CD4-positive, alpha-beta T cell treated with Interleukin-4 for 1 hour (primary cell): Measurements from ENCODE around the gene VPS52.
"Not testable (repeated sequence)": the region's sequence is repeated elsewhere in the genome, so short reads cannot be mapped to it uniquely, and the experiment has no call there.

Experiments
- DNase-seq, 2 donors: peaks; one replicate each; pipeline ENCODE4 v3.0.0-alpha.2; 2020 to 2022

VPS52 gene

DNA sequence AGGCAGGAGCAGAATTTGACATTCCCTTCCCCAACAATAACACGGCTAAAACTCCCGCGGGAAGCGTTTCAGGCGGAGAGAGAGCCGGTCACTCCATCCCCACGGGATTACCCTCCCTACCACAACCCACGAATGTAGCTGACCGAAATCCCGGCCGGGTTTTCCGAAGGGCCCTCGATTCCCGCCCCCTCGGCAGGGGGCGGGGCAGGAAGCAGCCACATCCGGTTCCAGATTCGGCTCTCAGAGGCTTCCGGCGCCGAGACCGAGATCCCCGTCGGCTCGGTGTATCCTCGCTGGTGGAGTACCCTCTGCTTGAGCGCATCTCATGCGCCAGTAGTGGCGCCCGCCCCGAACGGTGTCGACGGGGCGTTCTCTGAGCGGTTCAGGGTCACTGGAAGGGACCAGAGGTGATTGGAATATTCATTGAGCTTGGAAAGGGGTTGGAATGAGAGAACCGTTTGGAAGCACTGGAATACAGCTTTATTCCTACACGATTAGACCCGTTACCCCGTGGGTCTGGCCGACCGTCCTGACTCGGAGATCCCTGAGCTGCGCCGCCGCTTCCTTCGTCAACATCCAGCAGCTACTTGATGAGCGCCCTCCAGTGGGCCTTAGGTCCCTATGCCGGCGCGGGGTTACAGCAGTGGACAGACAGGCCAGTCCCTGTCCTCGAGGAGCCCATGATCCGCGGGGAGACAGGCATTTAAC, 27.7 kb upstream of the VPS52 start:
- peak; percentile 93 to 94 for DNase-seq

DNA sequence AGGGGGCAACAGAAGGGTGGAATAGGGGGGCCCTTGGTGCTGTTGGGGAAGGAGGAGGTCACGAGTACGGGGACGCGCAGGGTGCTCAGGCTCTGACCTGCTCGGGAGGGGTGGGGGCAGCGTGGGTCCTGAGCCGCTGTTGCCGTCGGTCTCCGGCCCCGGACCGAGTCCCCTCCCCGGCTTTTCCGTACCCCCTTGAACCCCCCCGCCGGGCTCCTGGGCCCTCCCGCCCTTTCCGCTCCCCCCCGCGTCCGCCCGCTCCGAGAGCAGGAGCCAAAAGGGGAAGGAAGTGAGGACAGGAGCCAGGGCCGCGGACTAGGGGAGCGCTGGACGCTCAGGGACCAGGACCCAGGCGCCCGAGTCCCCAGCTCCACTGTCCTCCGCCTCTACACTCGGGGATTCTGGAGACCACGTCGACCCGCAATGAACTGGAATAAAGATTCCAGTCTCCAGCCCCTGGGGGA, 27.1 kb upstream of the VPS52 start, which contains the start of gene RGL2:
Gene RGL2, minus strand, starts transcription at position 170 of the 464 bp plus-strand sequence. CDS start 332 bp downstream, outside the sequence.
- DNase-seq = peak; percentile 73 to 75

DNA sequence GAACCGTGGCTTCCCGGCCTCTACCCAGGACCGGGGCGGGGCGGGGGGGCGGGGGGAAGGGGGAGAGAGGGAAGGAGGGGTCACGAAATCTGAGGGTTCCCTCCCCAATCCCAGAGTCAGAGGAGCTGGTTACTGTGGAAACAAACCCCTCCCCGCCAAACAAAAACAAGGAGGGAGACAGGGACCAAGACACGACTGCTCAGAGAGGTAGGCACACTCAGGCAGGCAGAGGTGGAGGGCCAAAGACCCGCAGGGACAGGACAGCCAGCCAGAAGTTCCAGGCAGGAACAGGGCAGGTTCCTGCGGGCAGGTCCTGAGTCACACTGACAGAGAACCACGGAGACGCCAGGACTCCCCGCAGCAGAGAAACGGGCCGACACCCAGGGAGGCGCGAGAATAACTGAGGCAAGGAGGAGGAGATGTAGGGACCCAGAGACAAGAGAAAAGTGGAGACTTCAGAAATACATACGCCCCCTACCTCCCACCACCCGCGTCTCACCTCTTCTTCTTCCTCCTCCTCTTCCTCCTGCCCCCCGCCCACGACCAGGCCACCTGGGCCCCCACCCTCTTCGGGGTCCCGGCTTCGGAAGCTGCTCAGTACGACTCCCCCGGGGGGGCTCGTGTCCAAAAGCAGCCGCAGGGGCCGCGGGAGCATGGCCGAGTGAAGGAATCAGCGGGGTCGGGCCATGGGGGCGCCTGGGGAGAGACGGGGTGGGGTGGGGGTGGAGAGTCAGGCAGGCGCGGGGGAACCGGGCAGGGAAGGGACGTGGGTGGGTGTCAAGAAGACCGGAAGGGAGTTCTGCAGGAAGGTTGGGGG, 26.5 kb upstream of the VPS52 start:
- peak; percentile 88 to 90 for DNase-seq

DNA sequence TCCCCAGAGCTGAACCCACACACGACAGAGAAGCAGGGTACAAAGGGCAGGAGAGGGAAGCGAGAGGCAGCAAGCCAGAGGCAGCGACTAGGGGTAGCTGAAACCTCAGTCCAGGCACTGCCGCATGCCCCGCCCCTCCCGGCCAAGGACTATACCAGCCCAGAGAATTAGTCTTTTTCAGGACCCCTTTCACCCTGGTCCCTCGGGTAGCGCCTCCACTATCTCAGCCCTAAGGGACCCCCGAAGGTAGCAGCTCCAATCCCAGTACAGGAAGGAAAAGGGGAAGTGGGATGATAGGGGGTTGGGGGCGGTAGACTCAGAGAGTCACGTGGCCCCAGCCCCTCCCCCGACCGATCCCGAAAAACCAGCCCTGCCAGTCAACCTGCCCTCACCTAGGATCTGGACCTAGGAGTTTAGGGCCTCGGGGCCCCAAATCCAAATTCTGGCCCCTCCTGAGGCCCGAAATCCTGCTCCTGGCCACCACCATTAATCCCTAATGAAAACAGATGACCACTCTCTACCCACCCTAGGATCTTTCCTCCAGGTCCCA, 25.8 kb upstream of the VPS52 start:
- DNase-seq = no peak

DNA sequence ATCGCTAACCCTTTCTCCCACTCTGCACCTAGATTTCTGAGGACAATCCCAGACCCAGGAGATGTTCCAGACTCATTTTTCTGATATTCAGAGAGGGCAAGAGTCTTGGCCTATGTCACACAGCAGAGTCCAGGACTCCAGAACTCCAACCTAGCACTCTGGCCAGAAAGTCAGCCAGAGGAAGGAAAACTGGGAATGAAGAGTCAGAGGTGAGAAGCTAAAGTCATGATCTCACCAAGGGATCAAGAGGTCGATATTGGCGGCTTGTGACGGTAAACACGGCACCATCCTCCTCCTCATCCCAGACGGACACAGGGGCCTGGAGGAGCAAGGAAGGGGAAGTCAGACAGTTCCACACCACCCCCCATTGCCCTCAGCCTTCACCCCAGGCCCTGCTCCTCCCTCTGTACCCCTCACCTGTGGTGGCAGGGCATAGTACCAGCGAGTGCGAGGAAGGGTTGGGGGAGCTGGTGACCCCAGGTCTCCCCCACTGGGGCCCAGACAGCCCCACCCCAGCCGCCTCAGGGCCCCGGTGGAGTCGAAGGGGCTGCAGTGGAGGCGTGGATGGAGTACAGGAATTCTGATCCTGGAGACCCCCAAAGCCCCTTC, 25.2 kb upstream of the VPS52 start:
- no peak for DNase-seq

DNA sequence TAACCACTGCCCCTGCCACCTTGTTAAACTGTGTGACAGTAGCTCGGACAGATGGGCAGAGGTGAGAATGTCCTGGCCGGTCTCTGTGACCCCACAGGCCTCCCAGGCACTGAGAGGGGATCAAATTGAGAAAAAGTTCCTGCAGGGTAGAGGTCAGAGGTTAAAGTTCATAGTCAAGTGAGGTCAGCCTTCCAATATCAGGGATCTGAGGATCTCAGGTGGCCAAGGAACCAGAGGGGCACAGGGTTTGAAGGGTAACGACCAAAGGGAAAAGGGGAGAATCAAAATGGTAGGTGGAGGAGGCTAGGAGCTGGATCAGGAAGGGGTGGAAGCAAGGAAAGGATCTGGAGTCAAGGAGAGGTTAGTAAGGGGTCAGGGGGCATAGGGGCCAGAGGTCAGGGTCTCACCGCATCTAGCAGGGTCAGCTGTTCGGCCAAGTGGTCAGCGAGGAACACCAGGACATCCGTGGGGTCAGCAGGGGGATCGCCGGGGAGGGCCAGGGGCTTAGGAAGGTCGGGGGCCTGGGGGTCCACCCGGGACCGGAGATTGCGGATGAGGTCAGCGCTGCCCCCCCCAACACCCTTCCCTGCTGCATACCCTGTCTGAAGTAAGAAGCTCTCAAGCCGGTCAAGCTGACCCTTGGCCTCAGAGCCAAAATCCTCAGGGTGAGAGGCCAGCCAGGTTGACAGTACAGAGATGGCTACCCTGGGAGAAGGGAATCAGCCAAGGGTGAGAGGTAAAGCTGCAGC, 24.1 kb upstream of the VPS52 start:
- no peak for DNase-seq

DNA sequence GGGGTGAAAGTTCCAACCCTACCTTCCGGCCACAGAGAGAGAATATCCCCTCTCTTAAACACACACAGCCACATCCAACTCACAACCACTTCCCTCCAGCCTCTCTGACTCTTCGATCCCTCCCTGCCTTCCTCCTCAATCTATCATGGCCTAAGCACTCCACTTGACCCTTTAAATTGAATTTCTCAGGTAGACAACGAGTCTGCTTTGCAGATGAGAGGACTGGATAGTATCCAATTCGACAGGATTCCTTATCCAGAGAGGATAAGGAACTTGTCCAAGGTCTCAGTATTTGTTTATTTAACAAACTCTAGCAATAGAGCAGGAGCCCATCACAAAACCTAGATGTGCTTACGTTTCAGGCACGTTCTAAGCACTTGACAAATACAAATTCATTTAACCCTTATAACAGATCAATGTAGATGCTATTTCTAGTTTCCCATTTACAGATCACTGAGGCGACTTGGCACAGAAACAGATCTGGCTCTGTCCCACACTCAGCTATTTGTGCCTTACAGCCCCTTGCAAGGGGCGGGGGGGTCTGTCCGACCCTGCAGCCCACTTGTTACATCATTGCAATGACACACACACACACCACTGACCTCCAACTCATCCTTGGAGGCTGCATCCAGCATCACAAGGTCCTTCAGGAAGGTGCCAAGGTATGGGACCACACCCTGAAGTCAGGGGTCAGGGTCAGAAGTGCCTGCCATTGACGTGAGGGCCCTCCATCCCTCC, 22.6 kb upstream of the VPS52 start:
- no peak for DNase-seq

DNA sequence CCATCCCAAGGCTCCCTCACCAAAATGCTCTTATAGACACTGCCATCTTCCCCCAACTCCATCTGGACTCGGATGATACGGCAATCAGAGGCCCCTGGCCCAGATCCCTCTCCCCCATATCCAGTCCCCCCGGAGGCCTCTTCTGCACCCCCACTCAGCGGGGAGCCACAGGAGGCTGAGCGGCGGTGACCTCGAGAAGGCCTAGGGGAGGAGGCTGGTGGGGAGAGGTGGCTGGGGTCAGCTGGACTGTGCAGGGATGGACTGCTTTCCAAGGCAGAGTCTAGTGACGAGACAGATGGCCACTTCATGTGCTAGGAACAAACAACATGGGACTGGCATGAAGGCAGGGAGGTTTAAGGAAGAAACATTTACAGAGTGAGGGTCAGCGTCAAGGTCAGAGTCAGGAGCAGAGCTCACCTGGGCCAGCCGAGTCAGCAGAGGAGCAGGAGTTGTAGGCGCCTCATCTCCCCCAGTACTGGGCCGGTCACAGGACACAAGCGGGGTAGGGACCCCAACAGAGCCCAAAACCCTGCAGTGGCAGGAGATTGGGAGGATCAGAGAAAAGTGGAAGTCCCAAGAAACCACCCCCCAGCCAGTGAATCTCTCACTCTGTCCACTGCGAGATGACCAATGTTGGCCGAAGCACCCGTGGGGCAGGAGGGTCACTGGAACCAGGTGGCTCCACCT, 21.5 kb upstream of the VPS52 start:
- no peak for DNase-seq

DNA sequence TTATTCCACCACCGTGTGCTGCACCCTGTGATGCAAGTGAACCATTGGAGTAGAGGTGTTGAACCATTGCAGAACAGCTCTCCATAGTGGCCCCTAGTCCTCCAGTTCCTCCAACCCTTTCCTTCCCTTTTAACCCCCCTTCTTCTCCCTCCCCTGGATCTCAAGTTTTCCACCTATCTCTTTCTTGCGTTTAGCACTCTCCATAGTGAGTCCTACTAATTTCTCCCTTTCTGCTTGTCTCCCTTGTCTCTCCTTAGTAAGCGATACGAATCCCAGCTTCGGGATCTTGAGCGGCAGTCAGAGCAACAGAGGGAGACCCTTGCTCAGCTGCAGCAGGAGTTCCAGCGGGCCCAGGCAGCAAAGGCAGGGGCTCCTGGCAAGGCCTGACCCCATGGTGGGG, 18.8 kb upstream of the VPS52 start:
- no peak for DNase-seq

DNA sequence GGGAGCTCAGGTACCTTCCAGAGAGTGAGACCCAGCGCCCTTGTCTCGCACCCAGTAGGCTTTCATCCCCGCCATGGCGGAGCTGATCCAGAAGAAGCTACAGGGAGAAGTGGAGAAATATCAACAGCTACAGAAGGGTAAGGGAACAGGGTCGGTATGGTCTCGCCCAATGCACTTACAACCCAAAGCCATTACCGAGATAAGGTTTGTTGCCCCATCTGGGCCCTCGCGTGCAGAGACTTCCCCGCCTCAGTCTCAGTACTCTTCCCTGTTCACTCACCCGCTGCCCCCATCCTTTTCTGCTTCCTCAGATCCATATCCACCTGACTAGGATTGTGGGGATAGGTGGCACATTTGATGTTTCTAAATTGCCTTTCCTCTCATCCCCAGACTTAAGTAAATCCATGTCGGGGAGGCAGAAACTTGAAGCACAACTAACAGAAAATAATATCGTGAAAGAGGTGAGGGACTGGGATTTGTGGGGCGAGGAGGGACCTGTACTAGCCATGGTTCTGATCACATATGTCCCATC, 18.2 kb upstream of the VPS52 start:
- DNase-seq = no peak

DNA sequence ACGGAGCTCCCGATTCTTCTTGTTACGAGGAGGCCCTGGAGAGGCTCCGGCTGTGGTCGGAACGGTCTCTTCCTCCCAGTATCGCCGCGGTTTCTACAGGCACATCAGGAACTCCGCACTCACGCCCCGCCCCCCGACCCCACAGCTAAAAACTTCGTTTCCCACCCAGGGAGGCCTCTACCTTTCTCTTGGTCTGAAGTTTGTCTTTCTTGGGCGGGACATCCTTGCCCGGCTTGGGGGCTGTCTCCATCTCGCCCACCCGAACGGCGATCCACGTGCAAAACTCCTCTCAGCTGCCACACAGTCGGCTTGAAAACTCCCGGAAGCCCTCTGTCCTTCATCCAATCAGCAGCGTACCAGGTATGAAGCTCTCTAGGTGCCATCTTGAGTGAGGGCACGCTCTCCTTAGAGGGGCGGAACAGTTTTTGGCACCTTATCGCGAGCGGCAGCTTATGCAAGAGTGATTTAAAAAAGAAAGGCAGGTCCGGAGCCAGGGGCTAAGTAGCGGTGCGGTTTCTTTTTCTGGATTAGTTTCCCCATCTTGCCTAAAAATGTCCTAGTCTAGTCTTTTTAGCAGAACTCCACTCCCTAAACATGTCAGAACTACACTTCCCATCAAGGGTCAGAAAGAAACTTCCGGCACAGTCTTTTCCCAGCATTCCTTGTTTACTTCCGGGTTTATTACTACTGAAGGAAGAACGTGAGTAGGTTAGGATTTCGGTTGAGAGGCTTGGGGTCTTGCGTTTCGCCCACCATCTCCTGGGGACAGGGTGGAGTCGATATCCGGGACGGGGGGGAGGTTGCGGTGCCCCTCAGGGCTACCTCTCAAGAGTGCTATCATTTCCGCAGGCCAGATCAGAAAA, 17.5 kb upstream of the VPS52 start, which contains the start of the genes PFDN6 and WDR46:
Gene PFDN6, plus strand, starts transcription at position 681 of the 863 bp plus-strand sequence. CDS start 256 bp downstream, outside the sequence.
Gene WDR46, minus strand, starts transcription at position 319 of the 863 bp plus-strand sequence. Its CDS starts 69 bp downstream, at position 250.
- DNase-seq = peak; percentile 87 to 90

DNA sequence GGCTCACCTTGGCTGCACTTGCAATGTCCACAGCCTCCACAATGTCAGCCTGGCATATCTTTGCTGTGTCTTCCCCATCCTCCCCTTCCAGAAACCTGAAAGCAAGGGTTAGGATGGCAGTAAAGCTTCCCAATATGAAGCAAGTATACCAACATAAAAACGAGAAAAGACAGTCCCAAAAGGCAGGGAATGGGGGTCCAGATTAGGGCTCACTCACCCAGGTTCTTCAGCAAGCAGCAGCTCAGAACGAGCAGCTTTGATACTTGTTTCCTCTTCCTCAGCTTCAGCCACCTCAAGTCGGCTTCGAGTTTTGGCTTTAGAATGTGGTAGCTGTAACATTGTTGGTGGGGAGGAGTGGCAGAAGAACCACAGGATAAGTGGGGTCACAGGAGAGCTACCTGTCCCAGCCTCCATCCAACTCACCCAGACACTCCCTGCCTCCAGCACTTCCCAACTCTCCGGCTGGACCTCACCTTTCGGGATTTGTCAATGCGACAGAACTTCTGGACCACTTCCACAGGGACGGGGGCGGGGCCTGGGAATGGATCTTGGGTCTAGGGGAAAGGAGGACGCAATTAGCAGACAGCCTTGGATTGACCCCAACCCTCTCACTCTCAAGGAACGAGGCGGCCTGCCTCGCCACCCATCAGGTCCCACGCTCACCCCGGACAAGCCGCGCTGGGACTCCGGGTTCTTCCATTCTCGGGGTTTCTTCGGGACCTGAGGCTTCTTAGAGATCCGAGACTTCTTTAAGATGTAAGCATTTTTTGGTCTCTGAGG, 16.7 kb upstream of the VPS52 start:
- no peak for DNase-seq

DNA sequence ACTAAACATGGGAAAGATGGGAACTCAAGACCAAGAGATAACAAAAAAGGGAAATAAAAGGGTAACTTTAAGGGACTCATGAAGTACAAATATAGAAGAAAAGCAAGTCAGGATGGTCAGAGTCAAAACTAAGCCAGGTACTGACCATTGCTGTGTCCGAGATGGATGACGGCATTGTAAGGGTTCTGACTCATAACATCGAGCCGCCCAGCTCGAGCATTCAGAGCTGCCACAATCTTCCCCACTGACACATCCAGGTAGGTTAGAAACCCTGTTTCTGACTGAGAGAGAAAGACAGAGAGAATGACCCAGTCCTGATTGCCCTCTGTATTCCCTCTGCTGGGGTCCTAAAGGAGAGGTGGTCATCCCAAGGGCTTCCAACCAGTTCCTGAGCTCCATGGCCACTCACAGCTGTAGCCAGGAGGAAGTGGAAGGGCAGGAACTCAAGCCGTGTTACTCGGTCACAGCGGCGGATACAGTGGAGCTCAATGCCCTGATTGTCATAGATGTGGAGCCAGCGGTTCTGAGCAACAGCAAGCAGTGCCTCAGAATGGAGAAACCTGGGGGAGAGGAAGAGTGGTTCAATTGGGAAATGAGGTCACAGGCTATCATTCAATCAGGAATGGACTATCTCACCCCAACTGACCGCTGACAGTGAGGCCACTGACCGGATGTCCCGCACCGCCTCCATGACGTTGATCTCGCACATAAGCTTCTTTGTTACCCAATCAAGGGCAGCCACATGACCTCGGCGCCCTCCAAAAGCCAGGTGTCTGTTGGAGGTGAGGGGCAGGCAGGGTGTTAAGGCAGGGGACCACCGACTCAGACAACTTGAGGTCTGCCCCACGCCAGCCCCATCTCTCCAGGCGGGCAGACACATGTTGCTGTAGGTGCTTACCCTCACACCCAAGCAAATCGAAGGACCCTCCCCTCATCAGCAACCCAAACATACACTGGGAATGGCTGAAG, 15.6 kb upstream of the VPS52 start:
- no peak for DNase-seq

DNA sequence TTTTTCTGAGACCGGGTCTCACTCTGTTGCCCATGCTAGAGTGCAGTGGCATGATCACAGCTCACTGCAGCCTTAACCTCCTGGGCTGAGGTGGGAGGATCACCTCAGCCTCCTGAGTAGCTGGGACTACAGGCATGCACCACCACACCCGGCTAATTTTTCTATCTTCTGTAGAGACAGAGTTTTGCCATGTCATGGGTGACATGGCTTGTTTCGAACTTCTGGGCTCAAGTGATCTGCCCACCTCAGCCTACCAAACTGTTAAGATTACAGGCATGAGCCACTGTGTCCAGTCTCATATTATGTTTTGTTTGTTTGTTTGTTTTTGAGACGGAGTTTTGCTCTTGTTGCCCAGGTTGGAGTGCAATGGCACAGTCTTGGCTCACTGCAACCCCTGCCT, 13.5 kb upstream of the VPS52 start:
- not testable (repeated sequence) for DNase-seq

DNA sequence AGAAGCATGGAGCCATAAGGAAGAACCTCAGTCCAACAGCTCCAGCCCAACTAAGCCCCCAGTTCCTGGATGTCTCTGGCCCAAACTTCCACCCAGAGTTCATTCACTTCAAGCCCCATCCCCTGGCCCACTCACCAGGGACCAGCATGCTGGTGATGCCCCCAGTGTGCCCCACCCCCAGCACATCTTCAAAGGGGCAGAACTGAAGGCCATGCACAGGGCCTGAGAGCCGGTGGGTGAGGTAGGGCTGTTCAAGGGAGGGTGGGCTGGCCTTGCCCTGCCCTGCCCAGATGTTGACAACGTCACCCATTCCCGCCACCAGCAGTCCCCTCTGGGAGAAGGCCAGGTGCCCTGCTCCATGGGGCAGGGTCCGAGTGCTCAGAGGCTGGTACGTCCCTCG, 8.9 kb upstream of the VPS52 start:
- DNase-seq = no peak

DNA sequence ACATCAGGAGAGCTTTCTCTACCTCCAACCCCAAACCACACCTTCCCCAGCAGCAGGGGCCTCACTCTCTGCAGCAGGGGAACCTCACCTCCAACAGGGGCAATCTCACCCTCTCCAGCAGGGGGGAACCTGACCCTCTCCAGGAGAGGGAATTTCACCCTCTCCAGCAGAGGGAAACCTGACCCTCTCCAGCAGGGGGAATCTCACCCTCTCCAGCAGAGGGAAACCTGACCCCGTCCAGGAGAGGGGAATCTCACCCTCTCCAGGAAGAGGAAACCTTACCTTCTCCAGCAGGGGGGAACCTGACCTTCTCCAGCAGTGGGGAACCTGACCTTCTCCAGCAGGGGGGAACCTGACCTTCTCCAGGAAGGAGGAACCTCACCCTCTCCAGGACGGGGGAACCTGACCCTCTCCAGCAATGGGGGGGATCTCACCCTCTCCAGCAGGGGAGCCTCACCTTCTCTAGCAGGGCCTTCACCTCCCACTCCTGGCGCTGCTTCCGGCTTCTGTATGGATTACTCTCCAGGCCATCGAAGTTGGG, 8.4 kb upstream of the VPS52 start:
- DNase-seq = no peak

DNA sequence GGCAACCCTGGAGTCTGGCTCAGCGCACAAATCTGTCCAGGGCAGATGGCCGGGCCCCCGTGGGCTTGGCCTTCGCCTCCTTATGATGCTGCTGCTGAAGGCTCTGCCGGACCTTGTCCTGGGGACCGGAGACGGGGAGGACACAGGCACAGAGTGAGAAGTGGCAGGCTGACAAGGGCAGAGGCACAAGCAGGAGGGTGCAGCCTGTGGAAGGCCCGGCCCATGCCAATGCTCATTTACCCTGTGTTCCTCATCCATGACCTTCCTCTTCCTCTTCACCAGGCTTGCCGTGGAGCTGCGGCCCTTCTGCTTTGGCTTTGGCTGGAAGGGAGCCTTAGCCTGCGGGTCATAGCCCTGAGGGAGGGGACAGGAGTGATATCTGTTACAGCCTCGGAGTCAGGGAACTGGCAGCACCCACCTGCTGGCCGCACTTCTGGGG, 7.6 kb upstream of the VPS52 start:
- no peak for DNase-seq
